Activated CD4-positive, alpha-beta T cell treated with anti-CD3 and anti-CD28 coated beads, Interleukin-2, amount 10 ng/mL, durations not matched to agents 24 days and 14 days (primary cell): ENCODE measurements around the gene PPP6R2. TPM values are rescaled to one million over a fixed set of nuclear protein-coding genes. Genes with fewer than 3 reads are reported as not detected.
"Not testable (repeated sequence)": the region's sequence is repeated elsewhere in the genome, so short reads cannot be mapped to it uniquely, and the experiment has no call there.

Source experiments
- DNase-seq: peaks from one replicate; pipeline ENCODE4 v3.0.0; 2022
- H3K27ac Mint-ChIP-seq: one replicate; pipeline ENCODE4 v1.8.0; 2022; ENCODE audit warnings: mild to moderate bottlenecking, mixed read lengths
- H3K27me3 Mint-ChIP-seq: one replicate; pipeline ENCODE4 v1.8.0; 2022; ENCODE audit warnings: mixed read lengths
- H3K36me3 Mint-ChIP-seq: one replicate; pipeline ENCODE4 v1.8.0; 2022; ENCODE audit warnings: low read depth, mild to moderate bottlenecking, mixed read lengths
- H3K4me1 Mint-ChIP-seq: one replicate; pipeline ENCODE4 v1.8.0; 2021; ENCODE audit warnings: mixed read lengths
- H3K4me3 Mint-ChIP-seq: one replicate; pipeline ENCODE4 v1.8.0; 2022; ENCODE audit warnings: mild to moderate bottlenecking, moderate library complexity, mixed read lengths
- H3K9me3 Mint-ChIP-seq: one replicate; pipeline ENCODE4 v1.8.0; 2021; ENCODE audit warnings: mixed read lengths
- intact Hi-C: fragments of 100-400 bp; cut with micrococcal nuclease; formaldehyde crosslinking; loops from one replicate; pipeline ENCODE4 v1.15.1; 2023
- total RNA-seq: library from RNA; stranded (reverse); gene quantifications from 2 replicates; pipeline ENCODE4 v1.2.3, GENCODE V29; 2022

Gene PPP6R2
- total RNA-seq, 1 donor from 2014 or later: 44.0 TPM

DNA sequence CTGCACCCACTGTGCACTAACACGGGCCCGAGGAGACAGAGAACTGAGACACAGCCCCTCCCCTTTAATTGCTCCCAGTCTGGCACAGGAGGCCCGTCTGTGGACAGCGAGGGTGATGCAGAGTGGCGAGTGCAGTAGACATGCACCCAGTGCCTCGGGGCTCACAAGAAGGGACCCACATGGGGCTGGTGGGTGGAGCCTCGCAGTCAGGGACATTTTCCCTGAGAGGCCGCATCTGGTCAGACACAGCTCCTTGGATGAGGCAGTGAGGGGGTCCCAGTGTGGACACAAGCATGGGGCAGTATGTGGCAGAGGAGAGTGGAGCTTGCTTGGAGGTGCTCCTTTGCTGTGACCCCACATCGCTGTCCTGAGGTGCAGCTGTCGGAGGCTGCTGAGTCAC, 76.9 kb downstream of the PPP6R2 start:
- Mint-ChIP-seq H3K9me3 (no peaks in the 10 kb centered on the region), H3K4me3 (no peak overlapping the region), H3K4me1 (peaks cover 2% of the 10 kb centered on the region), H3K27ac (no peak overlapping the region), H3K27me3 (no peaks in the 10 kb centered on the region), H3K36me3 (peaks cover 34% of the 10 kb centered on the region)
- no peak for DNase-seq
- intact Hi-C loops: no loop called here

DNA sequence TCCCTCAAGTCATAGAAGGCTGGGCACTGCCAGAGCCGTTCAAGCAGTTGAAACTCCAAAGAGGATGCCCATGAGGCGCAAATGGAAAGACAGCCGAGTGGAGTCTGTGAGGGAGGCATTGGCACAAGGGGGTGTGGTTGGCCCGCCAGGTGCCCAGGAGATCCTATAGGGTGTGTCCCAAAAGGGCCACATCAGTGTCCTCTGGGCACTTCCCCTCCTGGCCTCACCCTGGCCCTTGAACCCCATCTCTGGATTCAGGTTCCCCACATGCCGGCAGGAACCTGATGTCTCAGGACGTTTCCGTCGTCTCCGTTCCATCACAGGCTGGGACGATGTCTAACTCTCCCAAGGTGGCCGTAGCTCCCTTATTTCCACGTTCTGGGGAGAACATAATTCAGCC, 77.5 kb downstream of the PPP6R2 start:
- H3K27me3 Mint-ChIP-seq: no peaks in the 10 kb centered on the region
- peaks cover 4% of the 10 kb centered on the region for H3K4me1 Mint-ChIP-seq
- no peak for DNase-seq
- H3K9me3 Mint-ChIP-seq: no peaks in the 10 kb centered on the region
- H3K27ac Mint-ChIP-seq: no peak overlapping the region
- H3K4me3 Mint-ChIP-seq: no peak overlapping the region
- intact Hi-C loops: no loop called here
- peaks cover 39% of the 10 kb centered on the region for H3K36me3 Mint-ChIP-seq

DNA sequence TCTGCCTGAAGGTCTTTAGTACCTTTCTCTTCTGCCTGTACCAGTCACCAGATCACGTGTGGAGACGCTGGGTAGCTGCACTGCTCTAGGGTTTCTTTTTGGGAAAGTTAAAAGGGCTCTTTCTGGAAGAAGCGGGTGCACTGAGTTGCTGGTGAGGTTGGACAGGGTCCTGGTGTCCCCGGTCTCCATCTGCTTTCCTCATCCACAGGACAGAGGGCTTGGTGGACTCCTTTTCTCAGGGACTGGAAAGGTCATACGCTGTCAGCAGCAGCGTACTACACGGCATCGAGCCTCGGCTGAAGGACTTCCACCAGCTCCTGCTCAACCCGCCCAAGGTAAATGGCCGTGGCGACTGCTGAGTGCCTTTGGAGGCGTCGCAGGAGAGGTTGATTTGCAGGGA, 78.9 kb downstream of the PPP6R2 start:
- peaks cover 4% of the 10 kb centered on the region for H3K4me1 Mint-ChIP-seq
- H3K27me3 Mint-ChIP-seq: no peaks in the 10 kb centered on the region
- intact Hi-C loops: no loop called here
- H3K4me3 Mint-ChIP-seq: no peak overlapping the region
- no peak for DNase-seq
- no peaks in the 10 kb centered on the region for H3K9me3 Mint-ChIP-seq
- no peak overlapping the region for H3K27ac Mint-ChIP-seq
- peaks cover 38% of the 10 kb centered on the region for H3K36me3 Mint-ChIP-seq

DNA sequence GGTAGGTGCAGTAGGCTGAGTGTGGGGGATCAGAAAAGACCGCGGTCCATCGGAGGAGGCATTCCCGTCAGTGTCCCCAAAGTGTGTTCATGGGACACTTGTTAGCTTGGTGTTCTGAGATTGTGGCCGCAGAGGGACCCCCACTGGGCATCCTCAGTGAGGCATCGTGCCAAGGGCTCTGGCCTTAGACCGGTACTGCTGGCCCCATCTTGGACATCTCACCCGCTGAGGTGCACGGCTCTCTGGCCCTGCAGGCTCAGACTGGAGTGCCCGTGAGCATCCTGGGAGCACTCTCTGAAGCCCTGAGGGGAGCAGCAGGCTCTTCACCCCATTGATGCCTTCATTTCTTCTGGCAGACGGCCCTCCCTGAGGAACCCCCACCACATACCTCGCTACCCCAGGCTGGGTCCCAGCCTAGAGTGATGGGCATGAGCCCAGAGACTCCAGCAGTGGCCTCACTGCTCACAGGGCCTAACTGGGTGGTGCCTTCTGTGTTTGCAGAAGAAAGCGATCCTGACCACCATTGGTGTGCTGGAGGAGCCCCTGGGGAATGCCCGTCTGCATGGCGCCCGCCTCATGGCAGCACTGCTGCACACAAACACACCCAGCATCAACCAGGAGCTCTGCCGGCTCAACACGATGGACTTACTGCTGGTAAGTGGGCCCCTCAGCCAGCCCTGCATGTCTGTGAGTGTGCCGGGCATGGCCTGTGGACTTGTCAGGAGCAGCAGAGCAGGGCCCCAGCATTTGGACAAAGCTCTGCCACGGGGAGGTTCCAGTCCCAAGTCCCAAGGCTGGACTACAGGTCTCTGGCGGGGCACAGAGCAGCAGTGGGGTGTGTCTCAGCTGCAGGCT, 80.1 kb downstream of the PPP6R2 start:
- peaks cover 4% of the 10 kb centered on the region for H3K4me1 Mint-ChIP-seq
- H3K36me3 Mint-ChIP-seq: peaks cover 41% of the 10 kb centered on the region
- H3K27ac Mint-ChIP-seq: no peak overlapping the region
- H3K4me3 Mint-ChIP-seq: no peak overlapping the region
- DNase-seq: no peak
- no peaks in the 10 kb centered on the region for H3K9me3 Mint-ChIP-seq
- intact Hi-C loops: no loop called here
- no peaks in the 10 kb centered on the region for H3K27me3 Mint-ChIP-seq

DNA sequence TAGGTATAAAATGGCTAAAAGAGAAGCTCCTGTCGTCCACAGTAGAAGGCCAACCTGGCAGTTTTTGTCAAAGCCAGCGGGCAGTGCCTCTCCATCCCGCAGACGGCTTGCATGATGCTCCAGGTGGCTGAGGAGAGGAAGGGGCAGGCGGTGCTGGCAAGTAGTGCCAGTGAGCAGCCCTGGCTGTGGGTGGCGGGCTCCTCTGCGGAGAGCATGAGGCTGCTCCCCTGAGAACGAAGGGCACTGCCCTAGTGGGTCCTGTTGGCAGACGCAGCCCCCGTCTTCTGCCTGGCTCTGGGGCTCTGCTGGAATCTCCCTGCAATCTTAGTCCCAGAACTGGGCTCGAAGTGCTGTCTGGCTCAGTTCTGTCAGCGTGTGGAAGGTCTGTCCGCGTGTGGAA, 80.8 kb downstream of the PPP6R2 start:
- peaks cover 4% of the 10 kb centered on the region for H3K4me1 Mint-ChIP-seq
- DNase-seq: no peak
- H3K36me3 Mint-ChIP-seq: peaks cover 45% of the 10 kb centered on the region
- H3K9me3 Mint-ChIP-seq: no peaks in the 10 kb centered on the region
- H3K27ac Mint-ChIP-seq: no peak overlapping the region
- no peak overlapping the region for H3K4me3 Mint-ChIP-seq
- intact Hi-C loops: no loop called here
- no peaks in the 10 kb centered on the region for H3K27me3 Mint-ChIP-seq

DNA sequence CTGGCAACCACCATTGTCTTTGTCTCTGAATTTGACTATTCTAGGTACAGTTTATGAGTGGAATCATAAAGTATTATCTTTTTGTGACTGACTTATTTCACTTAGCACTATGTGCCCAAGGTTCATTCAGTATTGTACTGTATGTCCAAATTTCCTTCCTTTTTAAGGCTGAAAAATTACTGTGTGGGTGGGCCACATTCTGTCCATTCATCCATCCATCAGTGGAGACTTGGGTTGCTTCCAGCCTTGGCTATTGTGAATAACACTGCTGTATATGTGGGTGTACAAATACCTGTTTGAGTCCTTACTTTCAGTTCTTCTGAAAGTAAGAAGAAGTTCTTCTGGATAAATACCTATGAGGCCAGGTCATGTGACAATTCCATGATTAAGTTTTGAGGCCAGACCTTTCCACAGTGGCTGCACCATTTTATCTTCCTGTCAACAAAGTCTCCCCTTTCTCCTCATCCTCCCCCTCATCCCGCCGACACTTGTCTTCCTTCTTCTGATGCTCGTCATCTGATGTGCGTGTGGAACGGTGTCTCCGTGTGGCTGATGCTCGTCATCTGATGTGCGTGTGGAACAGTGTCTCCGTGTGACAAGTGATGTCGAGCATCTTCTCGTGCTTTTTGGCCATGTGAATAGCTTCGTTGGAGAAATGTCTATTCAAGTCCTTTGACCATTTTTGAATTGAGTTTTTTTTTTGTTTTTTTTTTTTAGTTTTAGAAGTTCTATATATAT, 82.2 kb downstream of the PPP6R2 start:
- Mint-ChIP-seq H3K27ac (peak overlapping the region; percentile 50), H3K4me3 (no peak overlapping the region), H3K27me3 (no peaks in the 10 kb centered on the region), H3K9me3 (no peaks in the 10 kb centered on the region), H3K36me3 (peaks cover 45% of the 10 kb centered on the region), H3K4me1 (peaks cover 4% of the 10 kb centered on the region)
- DNase-seq: no peak
- intact Hi-C loops: no loop called here

DNA sequence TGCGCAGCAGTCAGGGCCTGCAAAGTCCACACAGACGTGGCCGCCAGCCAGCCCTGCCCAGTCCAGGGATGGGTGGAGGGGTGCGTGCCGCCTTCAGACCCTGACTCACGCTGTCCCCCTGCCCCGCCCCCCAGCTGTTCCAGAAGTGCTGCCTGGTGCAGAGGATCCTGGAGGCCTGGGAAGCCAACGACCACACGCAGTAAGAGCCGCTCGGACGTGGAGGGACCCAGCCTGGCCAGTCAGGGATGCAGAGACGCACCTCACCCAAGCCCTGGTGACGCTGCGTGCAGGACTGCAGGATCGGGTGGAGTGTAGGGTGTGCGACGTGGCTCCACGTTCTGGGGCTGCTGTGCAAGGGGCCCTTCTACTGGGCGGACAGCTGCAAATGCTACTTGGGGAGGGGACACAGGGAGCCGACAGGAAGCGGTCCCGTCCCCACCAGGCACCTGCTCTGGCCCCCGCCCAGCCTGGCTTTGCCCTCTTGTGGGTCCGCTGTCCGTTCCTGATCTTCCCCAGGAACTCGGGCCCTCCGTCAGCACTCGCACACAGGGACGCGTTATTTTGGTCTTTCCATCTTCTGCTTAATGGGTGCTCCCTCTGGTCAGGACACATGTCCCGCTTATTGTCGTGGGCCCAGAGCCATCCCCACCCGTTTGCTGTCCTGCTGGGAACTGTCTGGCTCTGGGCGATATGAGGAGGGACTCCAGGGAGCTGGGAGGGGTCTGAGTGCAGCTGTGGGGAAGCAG, 89.2 kb downstream of the PPP6R2 start:
- DNase-seq: no peak
- intact Hi-C loops: no loop called here
- H3K9me3 Mint-ChIP-seq: no peaks in the 10 kb centered on the region

DNA sequence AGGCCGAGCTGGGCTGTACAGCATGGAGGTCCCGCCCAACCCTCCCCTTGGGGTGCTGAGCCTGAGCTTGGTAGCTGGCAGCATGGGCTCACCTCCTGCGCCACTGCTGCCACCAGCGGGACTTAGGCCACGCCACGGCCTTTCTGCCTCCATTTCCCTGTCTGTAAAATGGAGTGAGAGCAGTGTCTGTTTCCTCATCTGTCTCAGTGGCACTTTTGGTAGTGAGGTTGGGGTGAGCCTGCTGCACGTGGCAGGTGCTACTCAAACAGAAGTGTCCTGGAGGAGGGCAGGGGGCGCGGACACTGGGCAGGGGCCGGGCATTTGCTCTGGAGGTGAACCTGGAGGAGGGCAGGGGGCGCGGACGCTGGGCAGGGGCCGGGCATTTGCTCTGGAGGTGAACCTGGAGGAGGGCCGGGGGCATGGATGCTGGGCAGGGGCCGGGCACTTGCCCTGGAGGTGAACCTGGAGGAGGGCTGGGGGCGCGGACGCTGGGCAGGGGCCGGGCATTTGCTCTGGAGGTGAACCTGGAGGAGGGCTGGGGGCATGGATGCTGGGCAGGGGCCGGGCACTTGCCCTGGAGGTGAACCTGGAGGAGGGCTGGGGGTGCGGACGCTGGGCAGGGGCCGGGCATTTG, 89.9 kb downstream of the PPP6R2 start:
- H3K4me1 Mint-ChIP-seq, DNase-seq, H3K9me3 Mint-ChIP-seq, H3K4me3 Mint-ChIP-seq, H3K27me3 Mint-ChIP-seq, intact Hi-C loops, H3K27ac Mint-ChIP-seq: not testable (repeated sequence)
- H3K36me3 Mint-ChIP-seq: peaks cover 36% of the 10 kb centered on the region

More for the DNA sequence above, 89.2 kb downstream of the PPP6R2 start:
- no peak overlapping the region for H3K27ac Mint-ChIP-seq
- no peak overlapping the region for H3K4me3 Mint-ChIP-seq
- H3K36me3 Mint-ChIP-seq: peaks cover 37% of the 10 kb centered on the region
- H3K4me1 Mint-ChIP-seq: no peaks in the 10 kb centered on the region
- no peaks in the 10 kb centered on the region for H3K27me3 Mint-ChIP-seq

DNA sequence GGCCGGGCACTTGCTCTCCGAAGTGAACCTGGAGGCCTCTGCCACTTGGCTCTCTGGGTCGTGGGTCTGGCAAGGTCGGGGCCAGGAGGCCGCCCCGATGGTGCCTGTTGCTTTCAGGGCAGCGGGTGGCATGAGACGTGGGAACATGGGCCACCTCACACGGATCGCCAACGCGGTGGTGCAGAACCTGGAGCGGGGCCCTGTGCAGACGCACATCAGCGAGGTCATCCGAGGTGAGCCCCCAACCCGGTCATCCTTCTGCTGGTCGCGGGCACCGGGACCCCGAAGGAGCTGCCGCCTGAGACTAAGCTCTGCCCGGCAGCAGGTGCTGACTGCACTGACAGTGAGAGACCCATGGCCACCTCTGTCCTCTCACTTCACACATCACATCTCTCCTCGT, 91.7 kb downstream of the PPP6R2 start:
- intact Hi-C loops: no loop called here

DNA sequence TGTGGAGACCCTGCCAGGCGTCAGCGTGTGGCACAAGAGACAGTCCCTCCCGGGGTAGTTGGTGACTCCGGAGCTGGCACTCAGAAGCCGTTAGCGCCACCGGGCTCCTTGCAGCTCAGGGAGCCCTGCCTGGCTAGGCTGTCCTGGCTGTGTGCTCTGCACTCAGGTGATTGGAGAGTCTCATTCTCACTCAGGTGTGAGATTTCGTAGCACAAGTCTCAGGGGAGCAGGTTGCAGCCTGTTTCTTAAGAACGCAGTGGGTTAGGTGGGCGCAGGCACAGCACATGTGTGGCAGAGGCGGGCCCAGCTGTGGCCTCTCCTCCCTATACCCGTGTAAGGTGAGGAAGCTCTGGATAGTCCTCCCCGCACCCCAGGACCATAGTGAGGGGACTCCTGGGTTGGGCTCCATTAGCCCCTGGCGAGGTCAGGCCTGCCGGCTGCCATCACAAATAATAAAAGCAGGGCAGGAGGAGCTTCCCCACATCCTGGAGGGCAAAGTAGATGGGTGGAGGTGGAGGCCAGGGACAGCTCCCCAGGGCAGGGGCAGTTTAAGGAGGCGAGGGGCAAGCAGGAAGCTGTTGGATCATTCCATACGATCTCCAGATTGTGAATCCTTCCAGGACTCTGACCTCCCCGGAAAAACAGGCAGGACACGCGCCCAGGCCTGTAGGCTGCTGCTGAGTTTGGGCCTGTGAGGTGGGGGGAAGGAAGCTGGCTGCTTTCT, 92.3 kb downstream of the PPP6R2 start:
- Mint-ChIP-seq H3K36me3 (peaks cover 23% of the 10 kb centered on the region), H3K9me3 (no peaks in the 10 kb centered on the region), H3K4me1 (no peaks in the 10 kb centered on the region), H3K27me3 (no peaks in the 10 kb centered on the region), H3K27ac (no peak overlapping the region), H3K4me3 (no peak overlapping the region)
- intact Hi-C loops: no loop called here
- DNase-seq: no peak

More for the DNA sequence above, 91.7 kb downstream of the PPP6R2 start:
- H3K27me3 Mint-ChIP-seq: no peaks in the 10 kb centered on the region
- H3K4me1 Mint-ChIP-seq: no peaks in the 10 kb centered on the region
- H3K9me3 Mint-ChIP-seq: no peaks in the 10 kb centered on the region
- no peak overlapping the region for H3K4me3 Mint-ChIP-seq
- H3K27ac Mint-ChIP-seq: no peak overlapping the region
- DNase-seq: no peak
- peaks cover 27% of the 10 kb centered on the region for H3K36me3 Mint-ChIP-seq

DNA sequence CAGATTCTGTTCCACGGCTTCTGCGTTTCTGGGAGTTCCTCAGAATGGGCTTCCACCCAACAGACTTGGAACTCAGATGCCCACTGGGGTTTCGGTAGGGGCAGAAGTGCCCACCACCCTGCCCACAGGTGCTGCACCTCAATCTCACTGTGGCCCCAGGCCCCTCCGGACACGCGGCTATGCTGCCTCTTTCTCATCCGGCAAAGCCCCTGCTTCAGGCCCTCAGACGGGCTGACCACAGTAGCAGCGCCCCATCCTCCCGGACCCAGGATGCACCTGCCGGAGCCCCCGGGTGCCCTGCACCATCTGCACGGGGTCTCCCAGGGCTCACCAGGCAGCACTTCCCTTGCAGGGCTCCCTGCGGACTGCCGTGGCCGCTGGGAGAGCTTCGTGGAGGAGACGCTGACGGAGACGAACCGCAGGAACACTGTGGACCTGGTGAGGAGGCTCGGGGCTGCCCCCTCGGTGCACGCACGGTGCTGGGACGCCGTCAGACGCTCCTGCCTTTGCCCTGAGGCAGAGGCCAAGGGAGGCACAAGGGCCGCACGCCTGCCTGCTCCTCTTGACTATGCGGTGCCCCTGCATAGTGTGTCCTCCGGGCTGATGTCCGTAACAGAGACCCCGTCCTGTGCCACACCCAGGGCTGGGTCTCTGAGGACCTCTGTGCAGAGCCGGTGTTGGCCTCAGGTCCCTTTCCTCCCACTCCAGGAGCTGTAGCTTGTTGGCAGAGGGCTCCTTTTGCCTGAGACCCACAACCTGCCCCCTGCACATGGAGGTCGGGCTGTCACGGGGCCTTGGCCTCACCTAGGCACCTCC, 93.1 kb downstream of the PPP6R2 start:
- H3K36me3 Mint-ChIP-seq: peaks cover 19% of the 10 kb centered on the region
- H3K4me1 Mint-ChIP-seq: no peaks in the 10 kb centered on the region
- no peak overlapping the region for H3K27ac Mint-ChIP-seq
- H3K27me3 Mint-ChIP-seq: no peaks in the 10 kb centered on the region
- H3K9me3 Mint-ChIP-seq: no peaks in the 10 kb centered on the region
- intact Hi-C loops: no loop called here
- no peak overlapping the region for H3K4me3 Mint-ChIP-seq
- DNase-seq: no peak

DNA sequence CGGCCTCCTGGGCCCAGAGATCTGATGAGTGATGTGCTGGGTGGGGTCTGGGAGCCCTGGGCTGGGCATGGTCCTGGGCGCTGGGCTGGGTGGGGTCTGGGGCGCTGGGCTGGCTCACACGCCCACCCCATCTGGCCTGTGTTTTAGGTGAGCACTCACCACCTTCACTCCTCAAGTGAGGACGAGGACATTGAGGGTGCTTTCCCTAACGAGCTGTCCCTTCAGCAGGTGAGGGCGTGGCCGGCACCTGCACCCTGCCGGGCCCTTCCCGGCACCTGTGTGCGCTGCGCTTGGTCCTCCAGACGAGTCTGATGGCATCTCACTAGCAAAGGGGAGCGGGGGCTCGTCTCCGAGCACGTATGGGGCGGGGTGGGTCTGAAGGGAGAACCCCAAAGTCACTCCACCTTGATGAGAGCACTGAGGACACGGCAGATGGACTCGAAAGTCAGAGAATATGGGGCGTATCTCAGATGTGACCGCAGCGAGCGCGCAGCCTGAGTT, 93.8 kb downstream of the PPP6R2 start:
- H3K4me1 Mint-ChIP-seq: no peaks in the 10 kb centered on the region
- intact Hi-C loops: no loop called here
- no peak overlapping the region for H3K27ac Mint-ChIP-seq
- peaks cover 14% of the 10 kb centered on the region for H3K36me3 Mint-ChIP-seq
- H3K9me3 Mint-ChIP-seq: no peaks in the 10 kb centered on the region
- DNase-seq: no peak
- H3K27me3 Mint-ChIP-seq: no peaks in the 10 kb centered on the region
- H3K4me3 Mint-ChIP-seq: no peak overlapping the region
